SW480 (cell line): ENCODE measurements around the gene SGTB.
"Not testable (repeated sequence)": the region's sequence is repeated elsewhere in the genome, so short reads cannot be mapped to it uniquely, and the experiment has no call there.

Experiments used
- DNase-seq: peaks from one replicate; pipeline ENCODE4 v3.0.0-alpha.2; 2016; ENCODE audit warnings: low spot score

The SGTB gene

DNA sequence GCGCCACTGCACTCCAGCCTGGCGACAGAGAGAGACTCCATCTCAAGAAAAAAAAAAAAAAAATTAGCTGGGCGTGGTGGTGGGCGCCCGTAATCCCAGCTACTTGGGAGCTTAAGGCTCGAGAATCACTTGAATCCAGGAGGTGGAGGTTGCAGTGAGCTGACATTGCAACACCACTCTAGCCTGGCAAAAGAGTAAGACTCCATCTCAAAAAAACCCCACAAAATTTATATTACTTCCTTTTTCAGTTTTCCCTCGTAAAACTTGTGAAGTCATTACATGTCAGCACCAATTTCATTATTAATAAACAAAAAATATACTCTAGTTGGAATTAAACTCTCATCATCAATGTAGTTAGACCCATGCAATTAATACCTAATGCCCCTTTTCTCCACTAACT, 53.2 kb downstream of the SGTB start:
- DNase-seq, result no peak

DNA sequence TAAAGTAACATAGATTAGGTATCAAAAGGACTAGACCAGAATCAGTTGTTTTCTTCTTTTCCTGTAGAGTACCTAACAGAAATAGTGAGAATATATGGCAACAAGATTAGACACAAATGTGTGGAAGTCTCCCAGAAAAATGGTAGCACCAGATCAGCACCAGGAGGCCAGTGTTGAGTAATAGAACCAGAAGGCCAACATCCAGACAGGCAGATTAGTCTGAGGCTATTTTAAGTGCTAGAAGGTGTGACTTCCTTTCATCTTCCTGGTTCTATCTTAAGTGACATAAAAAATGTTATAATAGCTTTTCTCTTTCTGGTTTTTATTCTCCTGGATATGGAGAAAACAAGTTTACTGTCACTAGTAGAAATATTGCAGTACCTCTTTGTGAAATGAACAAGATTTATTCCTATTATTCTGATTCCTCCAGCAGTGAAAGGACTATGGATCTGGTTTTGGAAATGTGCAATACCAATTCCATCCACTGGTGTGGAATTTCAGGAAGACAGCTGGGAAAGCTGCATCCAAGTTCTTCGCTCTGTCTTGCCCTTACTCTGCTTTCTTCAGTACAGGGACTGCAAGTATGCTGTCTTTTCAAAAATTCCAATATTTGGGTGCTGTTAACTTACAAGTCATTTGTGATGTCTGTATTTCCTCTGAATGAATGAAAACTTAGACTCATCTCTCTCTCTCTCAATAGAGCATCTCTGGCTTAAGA, 57.9 kb downstream of the SGTB start:
- peak; percentile 2 for DNase-seq

DNA sequence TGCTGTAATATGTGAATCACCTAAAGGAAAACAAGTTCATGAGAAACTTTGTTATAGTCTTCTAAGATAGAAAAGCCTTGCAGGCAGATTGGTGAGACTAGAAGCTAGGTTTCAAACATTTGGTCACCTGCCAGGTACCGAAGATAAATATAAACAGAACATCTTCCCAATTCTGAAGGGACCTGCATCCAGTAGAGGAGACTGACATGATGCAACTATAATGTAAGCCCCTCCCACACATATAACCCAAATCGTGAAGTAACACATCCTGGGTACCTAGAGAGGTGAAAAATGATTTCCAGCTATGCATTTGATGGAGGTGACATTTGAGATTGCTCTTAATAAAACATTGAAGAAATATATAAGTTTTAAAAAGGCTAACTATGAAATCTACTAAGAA, 67.2 kb downstream of the SGTB start:
- no peak for DNase-seq

DNA sequence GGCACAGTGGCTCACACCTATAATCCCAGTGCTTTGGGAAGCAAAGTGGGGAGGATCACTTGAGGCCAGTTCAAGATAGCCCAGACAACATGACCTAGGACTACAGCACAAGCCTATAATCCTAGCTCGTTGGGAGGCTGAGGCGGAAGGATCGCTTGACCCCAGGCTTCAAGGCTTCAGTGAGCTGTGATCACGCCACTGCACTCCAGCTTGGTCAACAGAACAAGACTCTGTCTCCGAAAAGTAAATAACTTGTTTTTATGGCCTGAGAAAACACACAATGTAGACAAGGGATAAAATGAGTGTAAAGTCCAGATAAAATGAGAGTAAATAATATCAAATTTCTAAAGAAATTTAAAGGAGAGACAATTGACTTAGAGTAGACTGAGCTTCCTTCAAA, 70.8 kb downstream of the SGTB start:
- no peak for DNase-seq

GRCh38 chr5:65647941-65648340, 74.0 kb downstream of the SGTB start:
- no peak for DNase-seq

- no peak for DNase-seq
These were observed 75.0 kb downstream of the SGTB start for GRCh38 chr5:65646938-65647337.

DNA sequence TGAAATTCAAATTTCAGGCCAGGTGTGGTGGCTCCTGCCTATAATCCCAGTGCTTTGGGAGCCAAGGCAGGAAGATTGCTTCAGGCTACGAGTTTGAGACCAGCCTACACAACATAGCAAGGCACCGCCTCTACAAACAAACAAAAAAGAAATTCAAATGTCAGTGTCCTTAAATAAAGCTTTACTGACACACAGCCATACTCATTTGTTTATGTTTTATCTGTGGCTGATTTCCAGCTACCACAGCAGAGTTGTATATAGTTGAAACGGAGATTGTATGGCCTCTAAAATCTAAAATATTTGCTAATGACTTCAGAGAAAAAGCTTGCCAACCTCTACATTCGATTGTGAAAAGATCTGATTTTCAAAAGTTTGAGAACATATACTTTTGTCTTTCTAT, 81.7 kb downstream of the SGTB start:
- no peak for DNase-seq

DNA sequence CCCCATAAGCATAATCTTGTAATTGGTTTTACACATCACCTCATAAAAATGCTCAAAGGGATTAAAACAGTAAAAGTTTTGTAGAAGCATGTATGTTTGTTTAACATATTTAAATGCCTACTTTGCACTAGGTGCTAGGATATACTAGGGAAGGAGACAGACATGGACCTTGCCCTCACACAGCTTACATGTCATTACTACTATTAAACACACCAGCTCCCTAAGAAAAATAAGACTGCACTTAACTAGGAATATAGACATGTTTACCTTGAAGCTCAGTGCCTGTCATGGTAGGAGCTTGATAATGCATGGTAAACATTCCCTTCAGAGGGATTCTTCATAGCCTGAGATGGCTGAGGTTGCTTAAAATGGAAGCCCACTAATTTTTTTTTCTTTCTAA, 90.9 kb downstream of the SGTB start:
- DNase-seq, result no peak

DNA sequence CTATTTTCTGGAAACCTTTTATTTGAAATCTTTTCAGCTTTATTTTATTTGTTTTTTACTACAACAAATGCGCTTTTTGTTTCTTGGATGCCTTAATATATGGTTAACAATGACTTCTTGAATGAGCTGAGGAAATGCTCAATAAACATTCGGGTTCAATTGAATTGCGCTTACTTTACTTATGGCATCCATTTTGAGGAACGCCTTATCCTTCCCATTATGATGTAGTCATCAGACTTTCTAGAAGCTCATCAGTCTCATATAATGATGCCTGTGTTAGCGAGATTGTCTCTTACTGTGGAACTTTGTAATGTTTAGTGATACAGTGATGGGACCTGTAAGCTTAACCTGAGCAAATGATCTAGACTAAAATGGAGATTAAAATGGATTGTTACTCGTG, 96.2 kb downstream of the SGTB start:
- no peak for DNase-seq

GRCh38 chr5:65624571-65625555, 97.0 kb downstream of the SGTB start, which contains the start of the genes SHLD3 and TRAPPC13:
SHLD3 (plus strand) TSS chr5:65625027; CDS start chr5:65629588, 4,561 bp downstream.
TRAPPC13 (plus strand) TSS chr5:65625027; CDS start chr5:65625061, 34 bp downstream.
- peak; percentile 90 for DNase-seq

DNA sequence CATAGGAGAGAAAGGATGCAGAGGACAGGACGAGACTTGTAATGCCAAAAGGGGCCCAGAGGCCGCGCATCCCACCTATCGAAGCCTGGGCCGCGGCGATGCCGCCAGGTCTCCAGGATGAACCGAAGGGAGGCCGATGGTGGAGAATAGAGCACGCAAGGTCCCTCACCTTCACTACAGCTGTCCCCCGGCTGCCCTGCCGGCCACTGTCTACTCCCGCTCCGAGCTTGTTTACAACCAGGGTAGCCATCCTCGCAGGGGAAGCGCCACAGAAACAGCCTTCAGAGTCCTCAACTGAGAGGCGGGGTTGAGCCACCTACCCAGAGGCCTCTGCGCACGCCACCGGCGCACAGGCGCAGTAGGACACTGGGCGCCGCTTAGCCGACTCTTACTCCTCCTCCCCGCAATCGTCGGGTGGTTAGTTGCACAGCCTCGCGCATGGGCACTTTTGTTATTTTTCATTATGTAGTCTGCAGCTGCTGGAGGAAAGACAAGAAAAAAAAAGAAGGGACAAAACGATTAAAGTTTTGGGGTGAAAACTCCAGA, 97.8 kb downstream of the SGTB start, which contains the start of gene TRIM23:
TSS of gene TRIM23 (minus strand) at position 309 of the 546 bp plus-strand sequence. CDS start at position 250, 59 bp downstream.
- DNase-seq, result peak; percentile 90

DNA sequence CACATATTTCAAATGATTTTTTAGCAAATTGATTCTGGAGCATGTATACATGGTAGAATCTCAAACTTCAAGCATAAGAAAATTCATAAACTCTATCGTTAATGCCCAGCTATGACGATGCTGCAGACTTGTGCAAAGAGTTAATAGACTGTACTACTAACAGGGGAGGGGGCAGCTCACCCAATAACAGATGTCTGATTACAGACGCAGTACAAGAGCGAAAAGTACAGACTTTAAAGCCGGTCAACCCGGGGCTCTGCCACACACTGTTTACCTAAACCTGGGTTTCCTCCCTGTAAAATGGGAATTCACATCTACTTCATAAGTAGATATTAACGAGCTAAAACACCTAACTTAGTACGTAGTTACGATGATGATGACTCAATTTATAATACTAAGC, 98.4 kb downstream of the SGTB start:
- no peak for DNase-seq

- DNase-seq, result not testable (repeated sequence)
These were observed 99.9 kb downstream of the SGTB start for GRCh38 chr5:65621961-65622360.

GRCh38 chr5:65620021-65620420, 101.9 kb downstream of the SGTB start:
- no peak for DNase-seq
